Measurements from ENCODE around the gene CD276.
"Not testable (repeated sequence)": the region's sequence is repeated elsewhere in the genome, so short reads cannot be mapped to it uniquely, and the experiment has no call there.

The CD276 gene

DNA sequence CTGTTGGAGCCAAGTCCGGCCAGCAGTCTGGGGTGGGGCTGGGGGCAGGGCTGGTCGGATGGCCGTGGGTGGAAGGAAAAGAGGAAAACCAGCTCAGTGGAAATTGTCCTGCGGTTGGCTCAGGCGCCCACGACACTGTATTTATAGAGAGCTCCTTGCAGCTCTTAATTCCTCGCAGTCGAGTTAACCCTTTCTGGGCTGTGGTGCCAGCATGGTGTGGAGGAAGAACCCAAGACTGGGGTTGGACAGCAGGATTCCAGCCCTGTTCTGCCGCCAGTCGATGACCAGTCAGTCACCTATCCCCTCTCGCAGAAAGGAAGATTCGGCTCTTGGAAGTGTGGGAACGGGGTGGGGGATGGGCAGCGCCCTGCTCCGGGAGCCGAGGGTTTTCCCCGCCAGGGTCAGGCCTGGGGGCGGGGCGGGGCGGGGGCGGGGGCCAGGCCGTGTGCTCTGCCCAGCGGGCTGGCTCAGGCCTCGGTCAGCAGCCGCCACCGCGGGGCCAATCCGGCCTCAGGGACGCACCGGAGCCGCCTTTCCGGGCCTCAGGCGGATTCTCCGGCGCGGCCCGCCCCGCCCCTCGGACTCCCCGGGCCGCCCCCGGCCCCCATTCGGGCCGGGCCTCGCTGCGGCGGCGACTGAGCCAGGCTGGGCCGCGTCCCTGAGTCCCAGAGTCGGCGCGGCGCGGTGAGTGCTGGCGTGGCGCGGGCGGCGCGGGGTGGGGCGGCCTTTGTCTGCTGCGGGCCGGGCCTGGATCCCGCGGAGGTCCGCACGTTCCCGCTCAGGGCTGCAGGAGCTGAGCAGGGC, at the start of gene CD276:
CD276 (plus strand) TSS at position 607 of the 804 bp plus-strand sequence. CDS start 15,257 bp downstream, outside the sequence.
- no peak for DNase-seq

DNA sequence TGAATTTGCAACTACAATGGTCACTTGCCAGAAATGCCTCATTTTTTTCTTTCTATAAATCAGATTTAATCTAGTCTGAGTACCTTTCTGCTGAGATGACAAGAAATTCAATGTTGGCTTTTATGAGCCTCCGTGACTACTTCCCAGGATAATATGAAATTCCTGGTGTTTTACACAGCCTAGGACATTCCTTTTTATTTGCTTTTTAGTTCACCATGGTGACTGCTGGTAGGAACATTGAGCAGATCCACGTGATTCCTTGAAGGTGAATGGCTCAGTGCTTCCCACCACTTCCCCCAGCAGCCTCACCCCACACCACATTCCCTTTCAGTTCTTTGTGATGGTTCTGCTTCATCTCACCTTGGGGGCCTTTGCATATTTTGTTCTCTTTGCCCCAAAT, 46.7 kb upstream of the CD276 start:
- no peak for DNase-seq

DNA sequence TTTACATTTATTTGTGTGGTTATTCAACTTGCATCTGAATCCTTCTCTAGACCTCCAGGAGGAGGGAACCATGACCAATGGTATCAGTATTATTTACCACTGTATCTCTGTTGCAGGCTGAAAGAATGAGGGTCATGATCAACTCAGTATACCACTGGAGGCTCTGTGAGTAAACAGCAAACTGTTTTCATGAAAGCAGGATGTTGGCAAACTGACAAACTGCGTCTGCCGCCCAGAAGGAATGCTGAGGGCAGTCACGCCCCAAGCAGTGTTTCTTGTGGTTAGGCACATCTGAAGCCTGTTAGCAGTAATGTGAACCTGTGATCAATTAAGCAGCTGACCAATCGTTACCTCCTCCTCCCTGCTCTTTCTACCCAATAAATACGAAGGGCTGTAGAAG, 44.7 kb upstream of the CD276 start:
- not testable (repeated sequence) for DNase-seq

- no peak for DNase-seq
These were observed 36.7 kb upstream of the CD276 start for GRCh38 chr15:73647259-73648013.

DNA sequence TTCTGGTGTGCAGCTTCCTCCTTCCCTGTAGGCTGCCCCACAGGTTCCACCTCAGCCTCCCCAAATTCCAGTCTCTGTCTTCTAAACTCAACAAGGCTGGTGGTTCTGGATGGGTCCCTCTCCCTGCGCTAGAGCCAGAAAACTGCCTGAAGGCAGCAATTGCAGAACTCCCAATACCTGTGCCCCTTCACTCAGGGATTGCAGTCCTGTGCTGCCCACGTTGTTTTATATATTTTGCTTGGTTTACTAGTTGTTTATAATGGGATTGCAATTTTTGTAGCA, 36.2 kb upstream of the CD276 start:
- no peak for DNase-seq

DNA sequence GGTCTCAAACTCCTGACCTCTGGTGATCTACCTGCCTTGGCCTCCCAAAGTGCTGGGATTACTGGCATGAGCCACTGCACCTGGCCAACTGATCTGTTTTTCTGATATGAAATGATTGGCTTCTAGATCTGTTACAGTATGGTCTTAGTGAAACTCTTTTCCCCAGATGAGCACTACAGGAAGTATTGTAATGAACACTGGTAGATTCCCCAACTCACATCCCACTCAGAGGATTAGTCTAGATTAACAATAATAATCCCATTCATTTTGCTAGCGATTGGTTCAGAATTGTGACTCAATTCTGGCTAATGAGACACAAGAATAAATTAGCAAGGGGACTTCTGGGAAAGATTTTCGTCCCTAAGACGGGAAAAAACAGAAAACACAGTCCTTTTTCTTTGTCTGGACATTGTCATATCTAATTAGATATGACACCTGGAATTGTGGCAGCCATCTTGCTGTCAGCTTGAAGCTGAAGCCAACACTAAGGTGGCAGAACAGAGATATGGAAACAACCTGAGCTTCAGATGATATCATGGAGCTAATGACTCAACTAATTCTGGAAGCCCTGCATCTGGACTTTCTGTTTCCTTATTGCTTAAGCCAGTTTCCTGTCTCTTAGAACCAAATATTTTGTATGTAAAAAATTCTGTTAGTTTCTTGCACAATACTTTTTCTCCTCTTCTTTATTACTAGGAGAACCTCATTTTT, 33.6 kb upstream of the CD276 start:
- no peak for DNase-seq

GRCh38 chr15:73654659-73655058, 29.5 kb upstream of the CD276 start:
- DNase-seq = no peak

DNA sequence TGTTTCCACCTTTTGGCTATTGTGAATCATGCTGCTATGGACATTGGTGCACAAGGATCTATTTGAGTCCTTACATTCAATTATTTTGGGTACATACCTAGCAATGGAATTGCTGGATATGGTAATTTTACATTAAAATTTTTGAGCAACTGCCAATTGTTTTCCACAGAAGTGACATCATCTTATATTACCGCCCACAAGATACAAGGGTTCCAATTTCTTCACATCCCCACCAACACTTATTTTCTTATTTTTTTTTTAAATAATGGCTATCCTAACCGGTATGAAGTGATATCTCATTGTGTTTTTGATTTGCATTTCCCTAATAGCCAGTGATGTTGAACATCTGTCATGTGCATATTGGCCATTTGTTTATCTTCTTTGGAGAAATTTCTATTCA, 28.5 kb upstream of the CD276 start:
- DNase-seq = no peak

GRCh38 chr15:73658645-73659044, 25.5 kb upstream of the CD276 start:
- no peak for DNase-seq

GRCh38 chr15:73660455-73660854, 23.7 kb upstream of the CD276 start:
- no peak for DNase-seq

GRCh38 chr15:73674587-73674986, 9.6 kb upstream of the CD276 start:
- DNase-seq = no peak

DNA sequence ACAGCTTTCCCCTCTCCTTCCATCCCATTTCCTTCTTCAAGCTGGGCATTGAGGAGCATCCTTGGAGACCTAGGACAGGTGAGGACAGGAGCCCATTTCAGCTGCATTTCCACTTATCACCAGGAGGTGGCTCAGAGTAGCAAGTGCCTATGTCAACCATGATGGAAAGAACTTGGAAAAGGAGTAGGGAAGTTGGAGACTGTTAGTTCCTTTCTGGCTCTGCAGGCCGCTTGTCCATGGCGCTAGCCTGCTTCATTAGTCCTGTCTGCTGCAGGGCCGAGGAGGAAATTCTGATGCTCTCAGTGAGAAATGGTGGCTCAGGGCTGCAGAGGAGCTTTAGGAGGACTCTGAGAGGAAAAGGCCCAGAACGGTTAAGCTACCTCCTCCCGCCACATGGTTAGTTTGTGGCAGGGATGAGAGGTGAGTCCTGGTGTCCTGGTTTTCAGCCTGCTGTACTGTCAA, 7.0 kb upstream of the CD276 start:
- peak; percentile 65 for DNase-seq

- DNase-seq = no peak
These were observed 6.5 kb upstream of the CD276 start for GRCh38 chr15:73677733-73678132.

DNA sequence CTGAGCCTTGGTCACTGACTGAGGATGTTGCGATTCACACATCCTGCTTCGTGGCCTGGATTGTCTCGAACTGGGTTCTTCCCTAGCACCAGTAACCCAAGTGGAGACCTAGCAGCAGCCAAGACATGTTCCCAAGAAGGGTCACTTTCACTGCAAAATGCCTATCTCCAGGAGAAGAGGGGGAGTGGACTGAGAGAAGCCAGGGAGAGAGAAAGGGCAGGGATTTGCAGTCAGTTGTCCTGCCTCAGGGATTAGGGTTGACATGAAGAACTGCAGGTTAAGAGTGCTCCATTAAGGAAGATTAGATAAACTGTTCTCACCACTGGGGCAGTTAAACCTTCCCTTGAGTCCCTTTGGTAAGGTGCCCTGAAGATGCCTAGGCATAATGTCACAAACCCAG, 5.7 kb upstream of the CD276 start:
- DNase-seq = no peak

DNA sequence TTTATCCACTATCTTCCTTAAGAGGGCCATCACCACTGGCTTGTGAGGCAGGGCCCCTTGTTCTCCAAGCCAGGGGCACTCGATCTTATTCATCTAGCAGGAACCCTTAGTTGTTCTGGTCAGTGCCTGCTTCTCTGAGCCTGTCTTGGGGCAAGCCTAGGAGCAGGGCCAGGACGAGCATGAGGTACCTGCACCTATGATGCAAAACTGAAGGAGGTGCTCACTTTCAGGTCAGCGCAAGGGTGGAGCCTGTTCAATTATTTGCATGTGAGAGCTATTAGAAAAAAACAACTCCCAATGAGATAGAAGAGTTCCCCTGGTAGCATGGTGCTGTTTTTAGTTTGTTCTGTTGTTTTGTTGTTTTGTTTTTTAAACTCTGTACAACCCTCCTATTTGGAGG, 5.0 kb upstream of the CD276 start:
- no peak for DNase-seq

GRCh38 chr15:73679964-73680363, 4.2 kb upstream of the CD276 start:
- no peak for DNase-seq

GRCh38 chr15:73680549-73680948, 3.6 kb upstream of the CD276 start:
- DNase-seq = no peak

- no peak for DNase-seq
These were observed 3.1 kb upstream of the CD276 start for GRCh38 chr15:73681063-73681462.

- DNase-seq = no peak
These were observed 2.2 kb upstream of the CD276 start for GRCh38 chr15:73681856-73682599.

DNA sequence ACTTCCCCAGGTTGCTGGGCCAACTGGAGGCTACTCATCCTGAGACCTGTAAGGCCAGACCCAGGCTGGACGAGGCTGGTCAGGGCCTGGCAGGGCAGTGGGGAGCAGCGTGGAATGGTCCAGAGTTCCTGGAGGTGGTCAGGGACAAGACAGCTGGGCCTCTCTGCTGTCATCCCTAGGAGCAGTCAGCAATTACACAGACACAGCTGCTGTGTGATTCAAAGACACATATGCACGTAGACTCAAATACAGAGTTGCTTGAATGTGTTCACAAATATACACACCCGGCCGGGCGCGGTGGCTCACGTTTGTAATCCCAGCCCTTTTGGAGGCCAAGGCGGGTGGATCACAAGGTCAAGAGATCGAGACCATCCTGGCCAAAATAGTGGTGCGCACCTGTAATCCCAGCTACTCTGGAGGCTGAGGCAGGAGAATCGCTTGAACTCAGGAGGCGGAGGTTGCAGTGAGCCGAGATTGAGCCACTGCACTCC, 1.5 kb upstream of the CD276 start:
- no peak for DNase-seq

DNA sequence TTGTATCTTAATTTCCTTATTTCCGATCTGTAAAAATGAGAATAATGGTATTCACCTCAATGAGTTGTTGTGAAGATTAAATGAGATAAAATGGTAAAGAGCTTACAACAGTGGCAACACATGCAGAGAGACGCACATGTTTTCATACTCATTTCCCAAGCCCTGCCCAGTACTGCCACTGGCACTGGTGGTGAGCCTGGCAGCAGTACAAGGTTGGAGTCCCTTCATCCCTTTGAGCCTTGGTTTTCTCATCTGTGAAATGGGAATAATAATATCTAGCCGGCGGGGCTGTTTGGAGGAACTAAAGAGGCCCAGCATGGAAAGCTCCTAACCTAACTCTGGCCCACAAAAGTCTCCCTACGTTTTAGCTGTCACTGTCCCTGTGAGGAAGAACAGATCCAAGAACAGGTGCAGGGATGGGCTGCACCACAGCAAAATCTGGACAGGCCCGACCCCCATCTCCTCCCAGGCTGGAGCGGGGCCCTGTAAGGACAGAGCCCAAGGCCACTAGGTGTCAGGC, 866 bp upstream of the CD276 start:
- no peak for DNase-seq

DNA sequence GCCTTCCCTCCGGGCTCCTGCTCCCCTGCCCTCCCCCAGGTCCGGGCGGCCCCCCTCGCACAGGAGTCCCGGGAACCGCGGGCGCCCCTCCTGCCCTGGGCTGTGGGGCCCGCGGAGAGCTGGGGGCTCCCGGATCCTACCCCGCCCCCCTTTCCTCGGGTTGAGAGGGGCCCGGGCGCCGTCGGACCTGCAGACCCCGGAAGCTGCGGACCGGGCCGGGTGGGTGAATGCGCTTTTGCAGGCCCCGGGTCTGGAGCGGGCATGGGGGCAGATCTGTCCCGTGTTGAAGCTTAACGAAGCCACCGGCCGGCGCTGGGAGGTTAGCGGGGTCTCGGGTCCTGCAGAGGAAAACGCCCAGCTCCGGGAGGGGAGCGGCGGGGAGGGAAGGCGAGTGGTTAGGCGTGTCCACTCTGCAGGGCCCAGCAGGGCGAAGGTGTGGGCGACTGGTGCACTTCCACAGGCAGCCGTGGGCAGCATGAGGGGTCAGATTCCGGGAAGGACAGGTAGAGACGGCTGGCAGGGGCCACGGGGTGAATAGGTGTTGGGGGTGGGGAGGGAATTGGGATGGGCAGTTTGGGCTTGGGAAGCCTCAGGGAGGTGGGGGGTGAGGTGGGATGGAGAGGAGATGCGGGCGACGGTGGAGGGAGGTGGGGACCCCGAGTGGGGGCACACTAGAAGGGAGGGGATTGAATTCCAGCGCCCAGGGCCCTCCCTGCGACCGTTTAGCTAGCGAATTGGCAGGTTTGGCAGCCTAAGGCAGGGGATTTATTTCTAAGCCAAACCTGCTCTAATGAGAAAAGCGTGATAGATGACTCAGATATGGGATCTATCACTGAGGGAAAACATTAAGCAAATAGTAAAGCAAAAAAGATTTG, 635 bp downstream of the CD276 start:
- no peak for DNase-seq
